ENCODE data around the gene SNX10. TPM values are rescaled to one million over a fixed set of nuclear protein-coding genes. Genes with fewer than 3 reads are reported as not detected.

The SNX10 gene
- total RNA-seq, 4 donors from 2014 or later, result 1.5 to 5.9 (median 3.1) TPM; not detected in 1

DNA sequence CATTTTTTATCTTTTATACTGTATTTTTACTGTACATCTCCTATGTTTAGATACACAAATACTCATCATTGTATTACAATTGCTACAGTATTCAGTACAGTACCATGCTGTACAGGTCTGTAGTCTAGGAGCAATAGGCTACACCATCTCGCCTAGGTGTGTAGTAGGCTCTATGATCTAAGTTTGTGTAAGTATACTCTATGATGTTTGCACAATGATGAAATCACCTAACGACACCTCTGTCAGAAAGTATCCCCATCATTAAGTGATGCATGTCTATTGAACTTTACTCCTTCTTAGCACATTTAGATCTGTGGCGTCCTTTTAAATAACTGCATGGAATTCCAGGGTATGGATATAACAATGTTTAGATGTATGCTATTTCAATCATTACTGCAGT, 112.0 kb downstream of the SNX10 start:
- DNase-seq, result no peak
- Histone ChIP-seq H3K4me3 (no peak overlapping the region), H3K27me3 (no peaks in the 10 kb centered on the region), H3K27ac (no peak overlapping the region), H3K4me1 (peaks cover 0 to 12% (median 8%) of the 10 kb centered on the region in 4 donors), H3K36me3 (no peaks in the 10 kb centered on the region), H3K9me3 (no peaks in the 10 kb centered on the region)
- TF ChIP-seq EP300 (IDR thresholded peaks at IDR 0.05; ENCODE audit: low read depth) (no peak), CTCF (IDR thresholded peaks at IDR 0.05) (no peak), POLR2AphosphoS5 (IDR thresholded peaks at IDR 0.05) (no peak), POLR2A (IDR thresholded peaks at IDR 0.05) (no peak)
- intact Hi-C loops (cut with DNase I; ENCODE audit: low total_unique reads), result no loop called here
- 57 to 63% methylated on average over 1 to 3 of the region's 3 CpGs for WGBS, 2 donors (ENCODE audit: low coverage in 1 of 2)
- in situ Hi-C loops (cut with MboI; ENCODE audit: low pct_ligation_motif_present in 1 of 4, low pct_unique_long_range_greater_than_20kb in 1 of 4, low sequenced_read_pairs in 3 of 4), result no loop called here

GRCh38 chr7:26404189-26404996, 112.7 kb downstream of the SNX10 start:
- in situ Hi-C loops (cut with MboI; ENCODE audit: low pct_ligation_motif_present in 1 of 4, low pct_unique_long_range_greater_than_20kb in 1 of 4, low sequenced_read_pairs in 3 of 4), result no loop called here
- peaks cover 0 to 4% (median 2%) of the 10 kb centered on the region in 4 donors for H3K4me1 ChIP-seq
- DNase-seq, result no peak

DNA sequence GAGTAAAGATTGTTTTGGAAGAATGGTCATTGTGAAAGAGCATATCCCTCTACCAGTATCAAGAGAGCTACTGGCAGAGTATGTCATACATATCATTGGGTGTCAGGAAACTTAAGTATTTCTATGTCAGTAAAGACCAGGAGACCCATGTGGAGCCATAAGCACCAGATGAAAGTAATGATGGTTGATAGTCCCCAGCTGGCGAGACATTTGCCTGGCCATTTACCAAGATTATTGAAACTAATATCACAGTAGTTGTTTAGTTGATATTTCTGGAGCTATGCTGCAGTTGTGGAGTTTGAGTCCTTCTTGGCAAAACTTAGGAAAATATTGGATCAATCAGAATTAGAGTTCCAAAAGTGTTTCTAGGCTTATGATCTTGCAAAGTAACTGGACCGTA, 114.8 kb downstream of the SNX10 start:
- intact Hi-C loops (cut with DNase I; ENCODE audit: low total_unique reads) (no loop called here), in situ Hi-C loops (cut with MboI; ENCODE audit: low pct_ligation_motif_present in 1 of 4, low pct_unique_long_range_greater_than_20kb in 1 of 4, low sequenced_read_pairs in 3 of 4) (no loop called here)
- H3K36me3 ChIP-seq, result no peaks in the 10 kb centered on the region
- TF ChIP-seq CTCF (IDR thresholded peaks at IDR 0.05), result no peak
- TF ChIP-seq POLR2AphosphoS5 (IDR thresholded peaks at IDR 0.05), result no peak
- no peak for TF ChIP-seq POLR2A (IDR thresholded peaks at IDR 0.05)
- no peak for TF ChIP-seq EP300 (IDR thresholded peaks at IDR 0.05; ENCODE audit: low read depth)
- peaks cover 0 to 3% (median 0%) of the 10 kb centered on the region in 4 donors for H3K4me1 ChIP-seq
- H3K9me3 ChIP-seq, result no peaks in the 10 kb centered on the region
- no peak overlapping the region for H3K27ac ChIP-seq
- 71 to 98% methylated on average over 1 to 2 of the region's 2 CpGs for WGBS, 2 donors (ENCODE audit: low coverage in 1 of 2)
- DNase-seq, result no peak
- no peaks in the 10 kb centered on the region for H3K27me3 ChIP-seq
- H3K4me3 ChIP-seq, result no peak overlapping the region

More at GRCh38 chr7:26404189-26404996, 112.7 kb downstream of the SNX10 start:
- Histone ChIP-seq H3K4me3 (no peak overlapping the region), H3K36me3 (no peaks in the 10 kb centered on the region), H3K27ac (no peak overlapping the region), H3K9me3 (no peaks in the 10 kb centered on the region), H3K27me3 (no peaks in the 10 kb centered on the region)
- intact Hi-C loops (cut with DNase I; ENCODE audit: low total_unique reads), result no loop called here
- TF ChIP-seq POLR2AphosphoS5 (IDR thresholded peaks at IDR 0.05) (no peak), POLR2A (IDR thresholded peaks at IDR 0.05) (no peak), CTCF (IDR thresholded peaks at IDR 0.05) (no peak), EP300 (IDR thresholded peaks at IDR 0.05; ENCODE audit: low read depth) (no peak)
- WGBS, 2 donors (ENCODE audit: low coverage in 1 of 2), result 54 to 76% methylated on average over 3 to 10 of the region's 10 CpGs

DNA sequence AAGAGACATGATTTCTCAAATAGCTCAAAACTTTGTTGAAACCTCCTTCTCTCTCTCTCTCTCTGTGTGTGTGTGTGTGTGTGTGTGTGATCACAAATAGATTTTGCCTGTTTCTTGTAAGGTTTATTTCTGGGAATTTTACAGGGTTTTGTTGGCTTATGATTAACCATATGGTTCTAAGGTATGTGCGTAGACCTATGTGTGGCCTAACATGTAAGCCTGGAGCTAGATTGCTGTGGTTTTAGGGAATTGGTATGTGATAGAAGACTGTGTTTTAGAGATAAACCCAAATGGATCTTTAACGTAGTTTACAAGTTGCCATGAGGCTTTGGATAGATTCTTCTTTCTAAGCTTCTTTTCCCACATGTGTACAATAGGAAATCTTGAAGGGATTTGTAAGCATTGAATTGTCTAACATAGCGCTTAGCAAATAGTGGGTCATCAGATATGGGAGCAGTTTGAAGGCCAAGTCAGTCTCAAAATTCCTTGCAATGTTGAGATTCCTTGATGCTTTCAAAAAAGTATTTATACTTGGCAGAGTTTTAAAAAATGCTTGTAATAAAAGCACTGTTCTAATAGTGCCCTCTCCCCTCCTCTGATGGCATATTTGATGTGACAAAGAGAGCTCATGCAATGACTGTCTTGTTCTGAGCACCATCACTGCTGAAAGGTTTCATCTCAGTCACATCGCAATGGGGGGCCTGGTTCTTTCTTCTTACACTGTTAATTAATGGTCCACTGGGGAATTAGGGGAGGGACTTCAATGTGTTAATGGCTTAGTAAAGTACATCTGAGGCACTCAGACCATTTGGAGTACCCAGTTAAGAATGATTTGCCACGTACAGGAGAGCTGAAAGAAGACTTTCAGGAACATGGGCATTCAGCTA, 118.2 kb downstream of the SNX10 start:
- H3K27ac ChIP-seq, result no peak overlapping the region
- WGBS, 2 donors (ENCODE audit: low coverage in 1 of 2), result 69 to 76% methylated on average over 3 to 5 of the region's 5 CpGs
- TF ChIP-seq CTCF (IDR thresholded peaks at IDR 0.05) (no peak), POLR2AphosphoS5 (IDR thresholded peaks at IDR 0.05) (no peak), POLR2A (IDR thresholded peaks at IDR 0.05) (no peak), EP300 (IDR thresholded peaks at IDR 0.05; ENCODE audit: low read depth) (no peak)
- intact Hi-C loops (cut with DNase I; ENCODE audit: low total_unique reads) (no loop called here), in situ Hi-C loops (cut with MboI; ENCODE audit: low pct_ligation_motif_present in 1 of 4, low pct_unique_long_range_greater_than_20kb in 1 of 4, low sequenced_read_pairs in 3 of 4) (no loop called here)
- no peaks in the 10 kb centered on the region for H3K36me3 ChIP-seq
- peaks cover 0 to 3% (median 0%) of the 10 kb centered on the region in 4 donors for H3K4me1 ChIP-seq
- H3K4me3 ChIP-seq, result no peak overlapping the region
- no peaks in the 10 kb centered on the region for H3K27me3 ChIP-seq
- DNase-seq, result no peak
- H3K9me3 ChIP-seq, result no peaks in the 10 kb centered on the region
